ENCODE data around the gene MED13L.

The MED13L gene

DNA sequence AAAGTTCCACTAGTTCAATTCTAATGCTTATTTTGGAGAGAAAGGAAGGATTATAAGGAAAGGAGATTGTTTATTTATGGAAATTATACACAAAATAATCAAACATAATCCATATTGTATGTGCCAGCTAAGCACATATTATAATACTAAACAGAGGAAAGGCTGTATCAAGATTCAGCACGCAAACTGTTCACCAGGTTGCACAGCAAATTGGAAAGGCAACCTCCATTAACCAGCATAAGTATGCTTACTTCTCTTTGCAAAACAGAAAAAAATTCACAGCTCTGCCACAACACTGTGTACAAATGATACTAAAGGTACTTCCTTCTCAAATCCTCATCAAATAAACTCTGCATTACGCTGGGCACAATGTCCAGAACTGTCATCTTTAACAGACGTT, 146.3 kb downstream of the MED13L start:
- H3K4me3 ChIP-seq (ENCODE audit: low read depth, low read length), result no peak overlapping the region

DNA sequence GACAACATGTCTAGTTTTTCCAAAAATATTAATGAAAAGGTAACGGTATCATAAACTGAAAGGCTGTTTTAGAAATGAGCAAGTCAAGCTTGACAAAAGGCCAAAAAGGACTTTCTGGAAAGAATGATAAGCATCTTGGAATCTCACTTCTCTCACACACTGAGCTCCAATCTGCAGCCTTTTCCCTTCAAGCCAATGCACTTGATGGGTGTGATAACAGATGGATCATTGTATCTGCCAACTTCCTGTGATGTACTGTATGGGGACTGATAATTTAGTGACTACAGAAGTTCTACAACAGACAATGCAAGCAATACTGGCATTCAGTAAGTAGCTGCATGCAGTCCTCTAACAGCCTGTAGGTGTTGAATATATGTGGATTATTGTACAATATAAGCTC, 147.1 kb downstream of the MED13L start:
- H3K4me3 ChIP-seq (ENCODE audit: low read depth, low read length), result no peak overlapping the region
- TF ChIP-seq, protein P1, sequence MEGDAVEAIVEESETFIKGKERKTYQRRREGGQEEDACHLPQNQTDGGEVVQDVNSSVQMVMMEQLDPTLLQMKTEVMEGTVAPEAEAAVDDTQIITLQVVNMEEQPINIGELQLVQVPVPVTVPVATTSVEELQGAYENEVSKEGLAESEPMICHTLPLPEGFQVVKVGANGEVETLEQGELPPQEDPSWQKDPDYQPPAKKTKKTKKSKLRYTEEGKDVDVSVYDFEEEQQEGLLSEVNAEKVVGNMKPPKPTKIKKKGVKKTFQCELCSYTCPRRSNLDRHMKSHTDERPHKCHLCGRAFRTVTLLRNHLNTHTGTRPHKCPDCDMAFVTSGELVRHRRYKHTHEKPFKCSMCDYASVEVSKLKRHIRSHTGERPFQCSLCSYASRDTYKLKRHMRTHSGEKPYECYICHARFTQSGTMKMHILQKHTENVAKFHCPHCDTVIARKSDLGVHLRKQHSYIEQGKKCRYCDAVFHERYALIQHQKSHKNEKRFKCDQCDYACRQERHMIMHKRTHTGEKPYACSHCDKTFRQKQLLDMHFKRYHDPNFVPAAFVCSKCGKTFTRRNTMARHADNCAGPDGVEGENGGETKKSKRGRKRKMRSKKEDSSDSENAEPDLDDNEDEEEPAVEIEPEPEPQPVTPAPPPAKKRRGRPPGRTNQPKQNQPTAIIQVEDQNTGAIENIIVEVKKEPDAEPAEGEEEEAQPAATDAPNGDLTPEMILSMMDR (IDR thresholded peaks at IDR 0.05; ENCODE audit: borderline replicate concordance, insufficient read depth, low read depth, low read length), result no peak

More for the DNA sequence above, 146.3 kb downstream of the MED13L start:
- TF ChIP-seq, protein P1 (IDR thresholded peaks at IDR 0.05; ENCODE audit: borderline replicate concordance, insufficient read depth, low read depth, low read length), result no peak

GRCh38 chr12:116128779-116129178, 148.7 kb downstream of the MED13L start:
- H3K4me3 ChIP-seq (ENCODE audit: low read depth, low read length), result no peak overlapping the region
- TF ChIP-seq, protein P1 (IDR thresholded peaks at IDR 0.05; ENCODE audit: borderline replicate concordance, insufficient read depth, low read depth, low read length), result no peak

- no peak overlapping the region for H3K4me3 ChIP-seq (ENCODE audit: low read depth, low read length)
- TF ChIP-seq, protein P1 (IDR thresholded peaks at IDR 0.05; ENCODE audit: borderline replicate concordance, insufficient read depth, low read depth, low read length), result no peak
Measured at GRCh38 chr12:116127859-116128258, 149.6 kb downstream of the MED13L start.

DNA sequence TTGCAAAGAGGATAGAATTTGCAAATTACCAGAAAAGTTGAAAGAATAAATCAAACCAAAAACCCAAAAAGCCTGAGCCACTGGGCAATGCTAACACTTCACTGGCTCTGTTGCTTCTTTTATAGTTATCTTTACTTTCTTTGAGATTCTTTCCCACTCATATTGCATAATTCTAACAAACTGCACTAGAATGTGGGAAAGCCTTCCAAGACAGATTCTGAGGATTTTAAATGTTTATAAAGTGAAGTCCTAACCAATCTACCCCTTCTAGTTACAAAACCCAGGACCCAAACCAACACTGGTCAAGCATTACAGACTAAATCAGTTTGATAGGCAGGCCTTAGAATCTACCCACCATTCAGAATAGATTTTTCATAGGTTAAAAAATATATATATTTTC, 150.9 kb downstream of the MED13L start:
- TF ChIP-seq, protein P1 (IDR thresholded peaks at IDR 0.05; ENCODE audit: borderline replicate concordance, insufficient read depth, low read depth, low read length), result no peak

GRCh38 chr12:116125956-116126566, 151.4 kb downstream of the MED13L start:
- H3K4me3 ChIP-seq (ENCODE audit: low read depth, low read length), result no peak overlapping the region
- TF ChIP-seq, protein P1 (IDR thresholded peaks at IDR 0.05; ENCODE audit: borderline replicate concordance, insufficient read depth, low read depth, low read length), result no peak

More for the DNA sequence above, 150.9 kb downstream of the MED13L start:
- H3K4me3 ChIP-seq (ENCODE audit: low read depth, low read length), result no peak overlapping the region

- H3K4me3 ChIP-seq (ENCODE audit: low read depth, low read length), result no peak overlapping the region
- TF ChIP-seq, protein P1 (IDR thresholded peaks at IDR 0.05; ENCODE audit: borderline replicate concordance, insufficient read depth, low read depth, low read length), result no peak
Measured at GRCh38 chr12:116125084-116125483, 152.4 kb downstream of the MED13L start.
